ENCODE measurements around the gene ASMT. TPM values are rescaled to one million over a fixed set of nuclear protein-coding genes. Genes with fewer than 3 reads are reported as not detected.
"Not testable (repeated sequence)": the region's sequence is repeated elsewhere in the genome, so short reads cannot be mapped to it uniquely, and the experiment has no call there.

The ASMT gene
- total RNA-seq, 1 experiment from 2014 or later: not detected

- TF ChIP-seq CTCF (IDR thresholded peaks at IDR 0.05; ENCODE audit: unreplicated experiment): no peak
- H3K9me3 Mint-ChIP-seq (ENCODE audit: low read depth, unreplicated experiment): no peaks in the 10 kb centered on the region
- BruUV-seq (replicated peaks): no TSS peak
- intact Hi-C loops (cut with micrococcal nuclease; ENCODE audit: unreplicated experiment): no loop called here
- CTCF ChIA-PET: no interaction called here
- no peak for DNase-seq
- H3K27me3 Mint-ChIP-seq (ENCODE audit: unreplicated experiment): no peaks in the 10 kb centered on the region
- no peaks in the 10 kb centered on the region for H3K4me1 Mint-ChIP-seq (ENCODE audit: low read depth, unreplicated experiment)
- no peak overlapping the region for H3K4me3 Mint-ChIP-seq (ENCODE audit: low read depth, unreplicated experiment)
- peaks cover 8% of the 10 kb centered on the region for H3K36me3 Mint-ChIP-seq (ENCODE audit: insufficient read depth, unreplicated experiment)
- no peak overlapping the region for H3K27ac Mint-ChIP-seq (ENCODE audit: unreplicated experiment)
These were observed 2.1 kb upstream of the ASMT start for GRCh38 chrX:1612641-1613286.

DNA sequence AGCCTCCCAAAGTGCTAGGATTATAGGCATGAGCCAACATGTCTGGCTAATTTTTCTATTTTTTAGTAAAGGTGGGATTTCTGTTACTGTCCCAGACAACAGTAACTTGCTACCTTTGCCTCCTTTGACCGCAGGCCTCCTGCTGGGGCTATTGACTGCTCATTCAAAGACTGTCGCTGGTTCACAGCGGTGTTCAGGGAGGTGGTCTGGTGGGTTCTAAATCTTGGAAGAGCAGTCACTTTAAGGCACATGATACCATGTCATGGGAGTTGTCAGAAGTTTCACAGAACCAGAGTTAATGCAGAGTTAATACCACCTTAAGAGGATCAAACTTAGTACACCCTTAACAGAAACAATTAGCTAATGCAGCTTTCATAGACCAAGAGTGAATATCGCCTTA is 3.8 kb downstream of the ASMT start:
- Mint-ChIP-seq H3K36me3 (ENCODE audit: insufficient read depth, unreplicated experiment) (no peaks in the 10 kb centered on the region), H3K27me3 (ENCODE audit: unreplicated experiment) (no peaks in the 10 kb centered on the region), H3K9me3 (ENCODE audit: low read depth, unreplicated experiment) (no peaks in the 10 kb centered on the region), H3K4me3 (ENCODE audit: low read depth, unreplicated experiment) (no peak overlapping the region), H3K27ac (ENCODE audit: unreplicated experiment) (no peak overlapping the region), H3K4me1 (ENCODE audit: low read depth, unreplicated experiment) (no peaks in the 10 kb centered on the region)
- DNase-seq: no peak
- no TSS peak for BruUV-seq (replicated peaks)
- intact Hi-C loops (cut with micrococcal nuclease; ENCODE audit: unreplicated experiment): no loop called here
- CTCF ChIA-PET: no interaction called here
- no peak for TF ChIP-seq CTCF (IDR thresholded peaks at IDR 0.05; ENCODE audit: unreplicated experiment)

GRCh38 chrX:1623691-1624090 is 8.8 kb downstream of the ASMT start:
- Mint-ChIP-seq H3K4me3 (ENCODE audit: low read depth, unreplicated experiment) (no peak overlapping the region), H3K4me1 (ENCODE audit: low read depth, unreplicated experiment) (no peaks in the 10 kb centered on the region), H3K27me3 (ENCODE audit: unreplicated experiment) (peaks cover 8% of the 10 kb centered on the region), H3K27ac (ENCODE audit: unreplicated experiment) (no peak overlapping the region), H3K9me3 (ENCODE audit: low read depth, unreplicated experiment) (no peaks in the 10 kb centered on the region), H3K36me3 (ENCODE audit: insufficient read depth, unreplicated experiment) (no peaks in the 10 kb centered on the region)
- CTCF ChIA-PET: no interaction called here
- intact Hi-C loops (cut with micrococcal nuclease; ENCODE audit: unreplicated experiment): no loop called here
- no peak for TF ChIP-seq CTCF (IDR thresholded peaks at IDR 0.05; ENCODE audit: unreplicated experiment)
- no TSS peak for BruUV-seq (replicated peaks)
- no peak for DNase-seq

DNA sequence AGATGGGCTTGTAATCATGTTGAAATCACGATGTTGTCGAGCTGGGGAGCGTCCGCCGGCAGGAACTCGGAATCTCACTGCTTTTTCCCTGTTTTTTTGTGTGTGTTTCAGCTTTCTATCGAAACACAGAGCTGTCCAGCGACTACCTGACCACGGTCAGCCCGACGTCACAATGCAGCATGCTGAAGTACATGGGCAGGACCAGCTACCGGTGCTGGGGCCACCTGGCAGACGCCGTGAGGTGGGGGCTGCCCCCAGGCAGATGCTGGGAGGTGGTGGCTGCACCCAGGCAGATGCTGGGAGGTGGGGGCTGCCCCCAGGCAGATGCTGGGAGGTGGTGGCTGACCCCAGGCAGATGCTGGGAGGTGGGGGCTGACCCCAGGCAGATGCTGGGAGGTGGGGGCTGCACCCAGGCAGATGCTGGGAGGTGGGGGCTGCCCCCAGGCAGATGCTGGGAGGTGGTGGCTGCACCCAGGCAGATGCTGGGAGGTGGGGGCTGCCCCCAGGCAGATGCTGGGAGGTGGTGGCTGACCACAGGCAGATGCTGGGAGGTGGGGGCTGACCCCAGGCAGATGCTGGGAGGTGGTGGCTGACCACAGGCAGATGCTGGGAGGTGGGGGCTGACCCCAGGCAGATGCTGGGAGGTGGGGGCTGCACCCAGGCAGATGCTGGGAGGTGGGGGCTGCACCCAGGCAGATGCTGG is 9.4 kb downstream of the ASMT start:
- H3K9me3 Mint-ChIP-seq (ENCODE audit: low read depth, unreplicated experiment); H3K36me3 Mint-ChIP-seq (ENCODE audit: insufficient read depth, unreplicated experiment); DNase-seq; intact Hi-C loops (cut with micrococcal nuclease; ENCODE audit: unreplicated experiment); H3K4me1 Mint-ChIP-seq (ENCODE audit: low read depth, unreplicated experiment); H3K27ac Mint-ChIP-seq (ENCODE audit: unreplicated experiment); CTCF ChIA-PET; H3K4me3 Mint-ChIP-seq (ENCODE audit: low read depth, unreplicated experiment); BruUV-seq (replicated peaks): not testable (repeated sequence)
- H3K27me3 Mint-ChIP-seq (ENCODE audit: unreplicated experiment): peaks cover 14% of the 10 kb centered on the region

DNA sequence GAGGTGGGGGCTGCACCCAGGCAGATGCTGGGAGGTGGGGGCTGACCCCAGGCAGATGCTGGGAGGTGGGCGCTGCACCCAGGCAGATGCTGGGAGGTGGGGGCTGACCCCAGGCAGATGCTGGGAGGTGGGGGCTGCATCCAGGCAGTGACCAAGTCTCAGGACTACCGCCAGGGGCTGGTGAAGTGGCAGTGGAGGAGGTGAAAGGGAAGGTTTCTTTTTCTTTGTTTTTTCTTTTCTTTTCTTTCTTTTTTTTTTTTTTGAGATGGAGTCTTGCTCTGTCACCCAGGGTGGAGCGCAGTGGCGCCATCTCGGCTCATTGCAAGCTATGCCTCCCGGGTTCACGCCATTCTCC is 10.0 kb downstream of the ASMT start:
- DNase-seq; intact Hi-C loops (cut with micrococcal nuclease; ENCODE audit: unreplicated experiment); CTCF ChIA-PET; H3K9me3 Mint-ChIP-seq (ENCODE audit: low read depth, unreplicated experiment); H3K27ac Mint-ChIP-seq (ENCODE audit: unreplicated experiment); BruUV-seq (replicated peaks); H3K4me1 Mint-ChIP-seq (ENCODE audit: low read depth, unreplicated experiment); H3K36me3 Mint-ChIP-seq (ENCODE audit: insufficient read depth, unreplicated experiment); H3K4me3 Mint-ChIP-seq (ENCODE audit: low read depth, unreplicated experiment): not testable (repeated sequence)
- H3K27me3 Mint-ChIP-seq (ENCODE audit: unreplicated experiment): peaks cover 20% of the 10 kb centered on the region

Data from Calu3 (cell line).